Tibial artery (tissue), 4 donors: Measurements from ENCODE around the gene GRIN2D.
"Not testable (repeated sequence)": the region's sequence is repeated elsewhere in the genome, so short reads cannot be mapped to it uniquely, and the experiment has no call there.

Experiments used
- DNase-seq, 2 donors: peaks; one replicate each; pipeline ENCODE4 v3.0.0-alpha.2; 2019
- H3K27ac ChIP-seq, 2 donors: fragments of 200-600 bp; sonication (generic) in 1 of 2; 1 replicate in 1 of 2; 2 replicates in 1 of 2; pipeline ENCODE4 v1.5.1; 2018 to 2019; ENCODE audit warnings: mild to moderate bottlenecking in 1 of 2
- H3K27me3 ChIP-seq, 2 donors: fragments of 200-600 bp; sonication (generic) in 1 of 2; one replicate each; pipeline versions ENCODE4 v1.5.1 to v1.6.0; 2016 to 2019
- H3K36me3 ChIP-seq, 3 donors: fragments of 200-600 bp; sonication (generic) in 2 of 3; one replicate each; pipeline ENCODE4 v1.5.1; 2016 to 2019; ENCODE audit warnings: mild to moderate bottlenecking in 2 of 3
- H3K4me1 ChIP-seq, 4 donors: fragments of 200-600 bp; sonication (generic) in 2 of 4; 1 replicate in 3 of 4; 2 replicates in 1 of 4; pipeline ENCODE4 v1.5.1; 2016 to 2019
- H3K4me3 ChIP-seq, 2 donors: fragments of 200-600 bp; sonication (generic) in 1 of 2; 1 replicate in 1 of 2; 2 replicates in 1 of 2; pipeline ENCODE4 v1.5.1; 2018 to 2019; ENCODE audit warnings: mild to moderate bottlenecking in 2 of 2
- H3K9me3 ChIP-seq, 3 donors: fragments of 200-600 bp; sonication (generic) in 1 of 3; one replicate each; pipeline ENCODE4 v1.5.1; 2016 to 2019
- intact Hi-C: fragments of 100-400 bp; cut with DNase I; formaldehyde crosslinking; loops from one replicate; pipeline ENCODE4 v1.15.0; 2023; ENCODE audit warnings: low total_unique reads
- TF ChIP-seq, protein P1 (sequence below), 2 experiments: fragments of 200-600 bp in 1 of 2; fragments of 450-650 bp in 1 of 2; IDR thresholded peaks; one replicate each; pipeline ENCODE4 v1.5.1; 2017 to 2019; ENCODE audit warnings: antibody characterized with exemption in 2 of 2, mild to moderate bottlenecking in 1 of 2, moderate library complexity in 1 of 2

Gene GRIN2D

DNA sequence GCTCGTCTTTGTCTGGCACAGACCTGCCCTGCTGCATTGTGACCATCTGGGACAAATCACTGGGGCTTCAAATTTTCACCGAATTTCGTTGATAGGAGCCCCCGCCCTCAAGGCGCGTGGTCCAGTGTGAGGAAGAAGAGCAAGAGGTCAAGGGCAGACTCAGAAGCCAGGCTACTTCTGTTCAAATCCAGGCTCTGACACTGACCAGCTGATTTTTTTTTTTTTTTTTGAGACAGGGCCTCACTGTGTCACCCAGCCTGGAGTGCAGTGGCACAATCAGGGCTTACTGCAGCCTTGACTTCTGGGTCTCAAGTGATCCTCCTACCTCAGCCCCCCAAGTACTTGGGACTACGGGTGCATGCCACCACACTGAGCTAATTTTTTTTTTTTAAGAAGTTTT is 22.1 kb upstream of the GRIN2D start:
- Histone ChIP-seq H3K27ac (no peak overlapping the region), H3K4me3 (no peak overlapping the region), H3K27me3 (peaks cover 0 to 7% of the 10 kb centered on the region in 2 donors), H3K9me3 (no peaks in the 10 kb centered on the region), H3K4me1 (no peaks in the 10 kb centered on the region), H3K36me3 (no peaks in the 10 kb centered on the region)
- intact Hi-C loops = no loop called here
- TF ChIP-seq, protein P1, sequence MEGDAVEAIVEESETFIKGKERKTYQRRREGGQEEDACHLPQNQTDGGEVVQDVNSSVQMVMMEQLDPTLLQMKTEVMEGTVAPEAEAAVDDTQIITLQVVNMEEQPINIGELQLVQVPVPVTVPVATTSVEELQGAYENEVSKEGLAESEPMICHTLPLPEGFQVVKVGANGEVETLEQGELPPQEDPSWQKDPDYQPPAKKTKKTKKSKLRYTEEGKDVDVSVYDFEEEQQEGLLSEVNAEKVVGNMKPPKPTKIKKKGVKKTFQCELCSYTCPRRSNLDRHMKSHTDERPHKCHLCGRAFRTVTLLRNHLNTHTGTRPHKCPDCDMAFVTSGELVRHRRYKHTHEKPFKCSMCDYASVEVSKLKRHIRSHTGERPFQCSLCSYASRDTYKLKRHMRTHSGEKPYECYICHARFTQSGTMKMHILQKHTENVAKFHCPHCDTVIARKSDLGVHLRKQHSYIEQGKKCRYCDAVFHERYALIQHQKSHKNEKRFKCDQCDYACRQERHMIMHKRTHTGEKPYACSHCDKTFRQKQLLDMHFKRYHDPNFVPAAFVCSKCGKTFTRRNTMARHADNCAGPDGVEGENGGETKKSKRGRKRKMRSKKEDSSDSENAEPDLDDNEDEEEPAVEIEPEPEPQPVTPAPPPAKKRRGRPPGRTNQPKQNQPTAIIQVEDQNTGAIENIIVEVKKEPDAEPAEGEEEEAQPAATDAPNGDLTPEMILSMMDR (IDR thresholded peaks at IDR 0.05) = no peak
- no peak for DNase-seq

DNA sequence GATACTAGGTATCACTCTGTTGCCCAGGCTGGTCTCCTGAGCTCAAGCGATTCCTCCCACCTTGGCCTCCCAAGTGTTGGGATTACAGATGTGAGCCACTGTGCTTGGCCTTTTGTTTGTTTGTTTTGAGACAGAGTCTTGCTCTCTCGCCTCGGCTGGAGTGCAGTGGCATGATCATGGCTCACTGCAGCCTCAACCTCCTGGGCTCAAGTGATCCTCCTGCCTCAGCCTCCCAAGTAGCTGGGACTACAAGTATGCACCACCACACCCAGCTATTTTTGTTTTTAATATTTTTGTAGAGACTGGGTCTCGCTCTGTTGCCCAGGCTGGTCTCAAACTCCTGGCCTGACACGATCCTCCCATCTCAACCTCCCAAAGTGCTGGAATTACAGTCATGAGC is 21.7 kb upstream of the GRIN2D start:
- H3K9me3 ChIP-seq, H3K36me3 ChIP-seq, H3K4me1 ChIP-seq, DNase-seq, intact Hi-C loops, H3K4me3 ChIP-seq, H3K27me3 ChIP-seq, H3K27ac ChIP-seq: not testable (repeated sequence)

DNA sequence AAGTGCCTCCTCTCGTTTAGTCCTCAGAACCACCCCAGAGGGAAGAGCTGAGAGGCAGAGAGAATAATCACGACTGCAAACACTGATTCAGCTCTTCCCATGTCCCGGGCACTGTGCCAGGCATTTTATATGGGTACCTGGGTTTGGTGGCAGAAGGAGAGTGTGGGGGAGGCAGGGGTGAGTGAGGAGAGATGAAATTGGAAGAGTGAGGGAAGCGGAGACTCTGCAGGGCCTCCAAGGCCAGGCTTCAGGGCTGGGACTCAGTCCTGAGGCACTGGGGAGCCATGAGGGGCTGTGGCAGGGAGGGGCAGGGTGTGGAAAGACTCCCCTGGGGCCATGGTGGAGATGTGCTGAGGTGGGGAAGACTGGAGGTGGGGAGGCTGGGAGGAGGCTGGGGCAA is 20.6 kb upstream of the GRIN2D start:
- H3K27ac ChIP-seq = no peak overlapping the region
- no peaks in the 10 kb centered on the region for H3K9me3 ChIP-seq
- TF ChIP-seq, protein P1 (IDR thresholded peaks at IDR 0.05) = no peak
- H3K36me3 ChIP-seq = no peaks in the 10 kb centered on the region
- no peak overlapping the region for H3K4me3 ChIP-seq
- peaks cover 0 to 7% of the 10 kb centered on the region in 2 donors for H3K27me3 ChIP-seq
- DNase-seq = no peak
- intact Hi-C loops = no loop called here
- no peaks in the 10 kb centered on the region for H3K4me1 ChIP-seq

DNA sequence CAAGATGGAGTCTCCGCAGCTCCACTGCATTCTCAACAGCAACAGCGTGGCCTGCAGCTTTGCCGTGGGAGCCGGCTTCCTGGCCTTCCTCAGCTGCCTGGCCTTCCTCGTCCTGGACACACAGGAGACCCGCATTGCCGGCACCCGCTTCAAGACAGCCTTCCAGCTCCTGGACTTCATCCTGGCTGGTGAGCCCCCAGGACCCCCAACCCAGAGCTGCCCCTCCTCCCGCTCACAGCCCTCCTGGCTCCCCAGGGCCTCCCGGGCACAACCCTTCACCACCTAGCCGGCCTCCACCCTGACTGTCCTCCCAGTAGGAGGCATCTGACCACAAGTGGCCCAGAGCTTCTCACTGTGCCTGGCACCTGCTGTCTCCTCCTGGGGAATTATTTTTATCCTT is 19.9 kb upstream of the GRIN2D start:
- Histone ChIP-seq H3K4me3 (no peak overlapping the region), H3K9me3 (no peaks in the 10 kb centered on the region), H3K27me3 (peaks cover 0 to 7% of the 10 kb centered on the region in 2 donors), H3K27ac (no peak overlapping the region), H3K36me3 (no peaks in the 10 kb centered on the region), H3K4me1 (no peaks in the 10 kb centered on the region)
- no peak for DNase-seq
- intact Hi-C loops = no loop called here
- TF ChIP-seq, protein P1 (IDR thresholded peaks at IDR 0.05) = no peak

DNA sequence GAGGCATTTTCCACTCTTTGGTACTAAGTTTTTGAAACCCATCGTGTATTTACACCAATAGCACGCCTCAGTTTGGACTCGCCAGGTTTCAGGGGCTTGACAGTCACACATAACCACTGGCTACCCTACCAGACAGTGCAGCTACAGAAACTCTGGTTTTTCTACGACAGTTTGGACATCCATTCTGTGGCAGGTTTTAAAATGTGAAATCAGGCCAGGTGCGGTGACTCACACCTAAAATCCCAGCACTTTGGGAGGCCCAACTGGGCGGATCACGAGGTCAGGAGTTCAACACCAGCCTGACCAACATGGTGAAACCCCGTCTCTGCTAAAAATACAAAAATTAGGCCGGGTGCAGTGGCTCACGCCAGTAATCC is 15.3 kb upstream of the GRIN2D start:
- peaks cover 11 to 29% (median 20%) of the 10 kb centered on the region in 3 donors for H3K36me3 ChIP-seq
- no peak overlapping the region for H3K4me3 ChIP-seq
- no peaks in the 10 kb centered on the region for H3K9me3 ChIP-seq
- H3K27ac ChIP-seq = no peak overlapping the region
- no peaks in the 10 kb centered on the region for H3K4me1 ChIP-seq
- no peak for DNase-seq
- H3K27me3 ChIP-seq = peaks cover 0 to 7% of the 10 kb centered on the region in 2 donors
- TF ChIP-seq, protein P1 (IDR thresholded peaks at IDR 0.05) = no peak
- intact Hi-C loops = no loop called here

DNA sequence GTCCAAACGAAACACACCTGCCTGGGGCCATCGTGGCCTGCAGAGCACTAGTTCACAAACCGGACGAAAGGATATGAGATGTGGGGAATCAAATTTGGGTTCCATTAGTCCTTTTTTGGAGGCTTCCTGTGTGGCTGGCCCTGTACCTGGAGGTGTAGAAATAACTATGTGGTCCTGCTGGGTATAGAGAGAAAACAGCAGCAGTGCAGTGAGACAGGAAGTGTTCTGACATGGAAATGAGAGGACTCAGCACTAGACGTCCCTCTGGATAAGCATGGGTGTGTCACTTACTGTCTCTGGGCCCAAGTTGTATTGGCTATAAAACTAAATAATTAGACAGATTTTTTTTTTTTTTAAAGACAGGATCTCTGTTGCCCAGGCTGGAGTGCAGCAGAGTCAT is 14.4 kb upstream of the GRIN2D start:
- no peak overlapping the region for H3K27ac ChIP-seq
- intact Hi-C loops = no loop called here
- H3K9me3 ChIP-seq = no peaks in the 10 kb centered on the region

More for the DNA sequence above, 14.4 kb upstream of the GRIN2D start:
- Histone ChIP-seq H3K4me3 (no peak overlapping the region), H3K27me3 (peaks cover 0 to 5% of the 10 kb centered on the region in 2 donors), H3K36me3 (peaks cover 20 to 38% (median 29%) of the 10 kb centered on the region in 3 donors), H3K4me1 (no peaks in the 10 kb centered on the region)
- TF ChIP-seq, protein P1 (IDR thresholded peaks at IDR 0.05) = no peak
- DNase-seq = no peak
